ENCODE data around the gene TET3. TPM values are rescaled to one million over a fixed set of nuclear protein-coding genes. Genes with fewer than 3 reads are reported as not detected.

The TET3 gene
- polyA plus RNA-seq, 1 experiment = 2.1 TPM

GRCh38 chr2:73971722-73972121 is 13.0 kb upstream of the TET3 start:
- no peaks in the 10 kb centered on the region for H3K36me3 ChIP-seq (ENCODE audit: control insufficient read depth, insufficient read depth, low read length)
- H3K4me3 ChIP-seq (ENCODE audit: low read depth, low read length) = no peak overlapping the region
- CTCF ChIA-PET = no interaction called here
- TF ChIP-seq, protein P1, sequence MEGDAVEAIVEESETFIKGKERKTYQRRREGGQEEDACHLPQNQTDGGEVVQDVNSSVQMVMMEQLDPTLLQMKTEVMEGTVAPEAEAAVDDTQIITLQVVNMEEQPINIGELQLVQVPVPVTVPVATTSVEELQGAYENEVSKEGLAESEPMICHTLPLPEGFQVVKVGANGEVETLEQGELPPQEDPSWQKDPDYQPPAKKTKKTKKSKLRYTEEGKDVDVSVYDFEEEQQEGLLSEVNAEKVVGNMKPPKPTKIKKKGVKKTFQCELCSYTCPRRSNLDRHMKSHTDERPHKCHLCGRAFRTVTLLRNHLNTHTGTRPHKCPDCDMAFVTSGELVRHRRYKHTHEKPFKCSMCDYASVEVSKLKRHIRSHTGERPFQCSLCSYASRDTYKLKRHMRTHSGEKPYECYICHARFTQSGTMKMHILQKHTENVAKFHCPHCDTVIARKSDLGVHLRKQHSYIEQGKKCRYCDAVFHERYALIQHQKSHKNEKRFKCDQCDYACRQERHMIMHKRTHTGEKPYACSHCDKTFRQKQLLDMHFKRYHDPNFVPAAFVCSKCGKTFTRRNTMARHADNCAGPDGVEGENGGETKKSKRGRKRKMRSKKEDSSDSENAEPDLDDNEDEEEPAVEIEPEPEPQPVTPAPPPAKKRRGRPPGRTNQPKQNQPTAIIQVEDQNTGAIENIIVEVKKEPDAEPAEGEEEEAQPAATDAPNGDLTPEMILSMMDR (IDR thresholded peaks at IDR 0.05; ENCODE audit: insufficient read depth, low read depth, low read length) = no peak
- no peak for DNase-seq (ENCODE audit: low read depth)
- POLR2A ChIA-PET = no interaction called here
- no peaks in the 10 kb centered on the region for H3K27me3 ChIP-seq (ENCODE audit: control insufficient read depth, insufficient read depth, low read length)

GRCh38 chr2:73972846-73973245 is 11.9 kb upstream of the TET3 start:
- Histone ChIP-seq H3K27me3 (ENCODE audit: control insufficient read depth, insufficient read depth, low read length) (no peaks in the 10 kb centered on the region), H3K36me3 (ENCODE audit: control insufficient read depth, insufficient read depth, low read length) (no peaks in the 10 kb centered on the region), H3K4me3 (ENCODE audit: low read depth, low read length) (no peak overlapping the region)
- CTCF ChIA-PET = no interaction called here
- POLR2A ChIA-PET = interaction anchor here (0.6 kb wide), 1 partner anchor 407 kb away, joined by 4 read pairs; the partner anchor contains the start of gene DCTN1
- no peak for DNase-seq (ENCODE audit: low read depth)
- TF ChIP-seq, protein P1 (IDR thresholded peaks at IDR 0.05; ENCODE audit: insufficient read depth, low read depth, low read length) = no peak

DNA sequence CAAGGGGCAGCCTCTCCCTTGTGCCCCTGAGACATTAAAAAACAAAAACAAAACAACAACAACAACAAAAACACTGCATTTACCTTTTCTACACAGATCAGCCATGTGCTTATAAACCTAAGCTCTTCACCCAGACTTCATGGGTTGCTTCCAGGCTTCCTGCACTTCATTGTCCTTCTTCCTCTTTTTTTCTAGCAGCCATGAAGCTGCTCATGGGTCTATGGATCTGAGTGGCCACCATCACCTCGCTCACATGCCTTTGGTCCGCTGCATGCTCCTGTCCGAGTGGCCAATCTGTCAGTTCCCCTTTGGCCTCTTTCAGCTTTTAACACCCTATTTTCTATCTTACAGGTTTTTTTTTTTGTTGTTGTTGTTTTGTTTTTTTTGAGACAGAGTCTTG is 9.0 kb upstream of the TET3 start:
- POLR2A ChIA-PET = no interaction called here
- TF ChIP-seq, protein P1 (IDR thresholded peaks at IDR 0.05; ENCODE audit: insufficient read depth, low read depth, low read length) = no peak
- CTCF ChIA-PET = no interaction called here

DNA sequence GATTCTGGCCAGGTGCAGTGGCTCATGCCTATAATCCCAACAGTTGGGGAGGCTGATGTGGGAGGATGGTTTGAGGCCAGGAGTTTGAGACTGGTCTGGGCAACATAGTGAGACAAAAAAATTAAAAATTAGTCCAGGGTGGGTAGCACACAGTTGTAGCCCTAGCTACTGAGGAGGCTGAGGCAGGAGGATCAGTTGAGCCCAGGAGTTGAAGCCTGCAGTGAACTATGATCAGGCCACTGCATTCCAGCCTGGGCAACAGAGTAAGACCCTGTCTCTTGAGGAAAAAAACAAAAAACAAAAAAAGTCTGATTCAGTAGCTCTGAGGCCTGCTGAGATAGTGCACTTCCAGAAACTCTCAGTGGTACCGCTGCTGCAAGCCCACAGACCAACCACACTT is 7.9 kb upstream of the TET3 start:
- Histone ChIP-seq H3K27me3 (ENCODE audit: control insufficient read depth, insufficient read depth, low read length) (no peaks in the 10 kb centered on the region), H3K4me3 (ENCODE audit: low read depth, low read length) (no peak overlapping the region), H3K36me3 (ENCODE audit: control insufficient read depth, insufficient read depth, low read length) (no peaks in the 10 kb centered on the region)
- TF ChIP-seq, protein P1 (IDR thresholded peaks at IDR 0.05; ENCODE audit: insufficient read depth, low read depth, low read length) = no peak
- no peak for DNase-seq (ENCODE audit: low read depth)
- CTCF ChIA-PET = interaction anchor here (0.6 kb wide), 1 partner anchor 103 kb away, joined by 6 read pairs; no protein-coding TSS in a partner anchor
- POLR2A ChIA-PET = no interaction called here

More for the DNA sequence above, 9.0 kb upstream of the TET3 start:
- Histone ChIP-seq H3K4me3 (ENCODE audit: low read depth, low read length) (no peak overlapping the region), H3K36me3 (ENCODE audit: control insufficient read depth, insufficient read depth, low read length) (no peaks in the 10 kb centered on the region), H3K27me3 (ENCODE audit: control insufficient read depth, insufficient read depth, low read length) (no peaks in the 10 kb centered on the region)
- no peak for DNase-seq (ENCODE audit: low read depth)

- POLR2A ChIA-PET = no interaction called here
These were observed 7.2 kb upstream of the TET3 start for GRCh38 chr2:73977466-73977865.

More at GRCh38 chr2:73977466-73977865, 7.2 kb upstream of the TET3 start:
- TF ChIP-seq, protein P1 (IDR thresholded peaks at IDR 0.05; ENCODE audit: insufficient read depth, low read depth, low read length) = no peak
- H3K27me3 ChIP-seq (ENCODE audit: control insufficient read depth, insufficient read depth, low read length) = no peaks in the 10 kb centered on the region
- no peaks in the 10 kb centered on the region for H3K36me3 ChIP-seq (ENCODE audit: control insufficient read depth, insufficient read depth, low read length)
- CTCF ChIA-PET = interaction anchor here (0.6 kb wide), 2 partner anchors 104 to 136 kb away, joined by 6 read pairs; no protein-coding TSS in a partner anchor
- no peak overlapping the region for H3K4me3 ChIP-seq (ENCODE audit: low read depth, low read length)
- DNase-seq (ENCODE audit: low read depth) = no peak

Data from BJ (cell line).